Urinary bladder (tissue), 4 donors: ENCODE results near the gene SPRED2. TPM values are rescaled to one million over a fixed set of nuclear protein-coding genes. Genes with fewer than 3 reads are reported as not detected.
A peak's percentile ranks its signal among the peaks of the same experiment; 100 is the strongest.

Source experiments
- DNase-seq: peaks from one replicate; pipeline ENCODE4 v3.0.0-alpha.2; 2015; ENCODE audit errors: extremely low spot score
- H3K27ac ChIP-seq: one replicate; pipeline ENCODE4 v1.5.1; 2013; ENCODE audit warnings: low read depth, mild to moderate bottlenecking, moderate library complexity
- H3K36me3 ChIP-seq: one replicate; pipeline ENCODE4 v1.6.1; 2013; ENCODE audit warnings: mild to moderate bottlenecking, moderate library complexity; ENCODE audit not compliant: insufficient read depth
- H3K4me1 ChIP-seq: one replicate; pipeline ENCODE4 v1.6.1; 2013; ENCODE audit warnings: mild to moderate bottlenecking, moderate library complexity; ENCODE audit not compliant: insufficient read depth
- H3K4me3 ChIP-seq: one replicate; pipeline ENCODE4 v1.5.1; 2013; ENCODE audit warnings: low read depth, low read length
- WGBS: extraction: QIAGEN DNeasy Blood & Tissue Kit; methylation state at CpG from one replicate; pipeline ENCODE4 v1.1.7; 2013; 5-methylcytosine and 5-hydroxymethylcytosine counted together
- polyA plus RNA-seq: library from polyadenylated mRNA; stranded (reverse); fragments of 200-250 nt; gene quantifications from one replicate; pipeline ENCODE4 v1.2.3, GENCODE V29; 2013
- total RNA-seq: library from RNA; depleted of rRNA; stranded (reverse); fragments of >200 nt; gene quantifications from one replicate; pipeline ENCODE4 v1.2.3, GENCODE V29; 2014
- donor health status: healthy with polysubstance abuse.
- donor health status: healthy.

The SPRED2 gene
- total and polyA plus RNA-seq, 2 donors: 12.0 to 19.1 TPM

DNA sequence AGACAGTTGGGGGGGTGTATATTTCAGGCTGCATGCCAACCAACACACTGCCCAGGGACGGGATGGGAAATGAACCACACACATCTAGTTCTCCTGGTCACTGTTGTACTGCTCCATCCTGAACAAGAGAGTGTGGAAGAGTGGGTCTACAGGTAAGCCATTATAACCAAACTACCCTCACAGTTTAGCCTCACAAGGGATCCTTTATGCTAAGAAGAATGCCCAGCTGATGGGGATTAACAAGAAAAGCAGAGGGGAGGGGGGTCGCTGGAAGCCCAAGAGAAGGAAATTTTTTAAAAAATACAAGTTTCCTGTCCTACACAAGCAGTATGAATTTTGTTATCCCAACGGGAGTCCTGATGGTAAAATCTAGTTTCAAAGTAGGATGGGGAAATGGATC is 16.1 kb downstream of the SPRED2 start:
- H3K27ac ChIP-seq: no peak overlapping the region
- no peak for DNase-seq
- WGBS: 83% methylated on average over 3 of the region's 3 CpGs

DNA sequence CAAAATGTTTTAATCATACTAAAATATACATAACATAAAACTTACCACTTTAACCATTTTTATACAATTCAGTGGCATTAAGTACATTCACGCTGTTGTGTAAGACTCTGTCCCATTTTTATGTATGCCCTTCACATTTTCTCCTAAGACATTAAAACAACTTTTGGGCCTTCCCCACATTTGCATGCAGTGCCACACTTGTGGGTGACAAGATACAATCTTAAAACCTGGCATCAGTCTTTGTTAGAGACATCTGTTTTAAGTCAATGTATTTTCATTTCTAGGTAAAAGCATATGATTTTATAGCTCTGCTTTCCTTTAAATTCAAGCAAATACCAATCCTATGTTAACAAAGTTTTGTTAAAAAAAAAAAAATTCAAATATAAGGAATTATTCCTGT is 17.3 kb downstream of the SPRED2 start:
- 99% methylated on average over 1 of the region's 1 CpG for WGBS
- Histone ChIP-seq H3K4me3 (no peak overlapping the region), H3K4me1 (peaks cover 1% of the 10 kb centered on the region), H3K36me3 (no peaks in the 10 kb centered on the region), H3K27ac (no peak overlapping the region)
- DNase-seq: no peak

More for the DNA sequence above, 16.1 kb downstream of the SPRED2 start:
- H3K4me1 ChIP-seq: peaks cover 1% of the 10 kb centered on the region
- H3K4me3 ChIP-seq: no peak overlapping the region
- H3K36me3 ChIP-seq: no peaks in the 10 kb centered on the region

- Histone ChIP-seq H3K4me3 (no peak overlapping the region), H3K4me1 (peaks cover 1% of the 10 kb centered on the region), H3K36me3 (no peaks in the 10 kb centered on the region), H3K27ac (no peak overlapping the region)
- DNase-seq: no peak
- 53% methylated on average over 2 of the region's 2 CpGs for WGBS
Observed at GRCh38 chr2:65413610-65414009, 18.8 kb downstream of the SPRED2 start.

GRCh38 chr2:65413106-65413505 is 19.3 kb downstream of the SPRED2 start:
- H3K27ac ChIP-seq: no peak overlapping the region
- no peak overlapping the region for H3K4me3 ChIP-seq
- peaks cover 1% of the 10 kb centered on the region for H3K4me1 ChIP-seq
- DNase-seq: no peak
- 73% methylated on average over 2 of the region's 2 CpGs for WGBS
- no peaks in the 10 kb centered on the region for H3K36me3 ChIP-seq

- H3K4me1 ChIP-seq: peaks cover 1% of the 10 kb centered on the region
- H3K27ac ChIP-seq: no peak overlapping the region
- DNase-seq: no peak
- no peak overlapping the region for H3K4me3 ChIP-seq
- 68% methylated on average over 7 of the region's 7 CpGs for WGBS
- no peaks in the 10 kb centered on the region for H3K36me3 ChIP-seq
Observed at GRCh38 chr2:65411056-65411795, 21.2 kb downstream of the SPRED2 start.

- Histone ChIP-seq H3K36me3 (no peaks in the 10 kb centered on the region), H3K4me3 (no peak overlapping the region), H3K4me1 (no peaks in the 10 kb centered on the region), H3K27ac (no peak overlapping the region)
- DNase-seq: no peak
- WGBS: 97% methylated on average over 2 of the region's 2 CpGs
Observed at GRCh38 chr2:65409045-65409444, 23.4 kb downstream of the SPRED2 start.

DNA sequence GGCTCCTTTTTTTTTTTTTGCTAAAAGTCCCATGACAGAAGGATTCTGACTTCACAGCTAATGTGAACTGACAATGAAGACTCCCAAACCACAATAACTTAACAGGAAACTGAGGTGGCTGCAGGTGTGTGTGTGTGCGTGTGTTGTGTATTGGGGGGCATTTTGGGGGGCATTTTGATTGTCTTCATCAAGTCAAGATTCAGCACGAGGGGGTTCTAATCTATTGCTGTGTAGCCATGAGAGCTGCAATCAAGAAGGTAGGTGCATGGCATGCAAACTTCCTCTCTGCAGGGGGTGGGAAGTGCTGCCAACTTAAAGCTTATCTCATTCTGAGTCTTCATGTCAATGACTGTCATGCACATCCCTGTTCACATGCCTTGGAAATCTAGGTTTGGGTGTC is 25.2 kb downstream of the SPRED2 start:
- 84% methylated on average over 2 of the region's 2 CpGs for WGBS
- no peak for DNase-seq

GRCh38 chr2:65404988-65405697 is 27.3 kb downstream of the SPRED2 start:
- H3K4me1 ChIP-seq: no peaks in the 10 kb centered on the region
- H3K27ac ChIP-seq: no peak overlapping the region
- H3K4me3 ChIP-seq: no peak overlapping the region
- no peaks in the 10 kb centered on the region for H3K36me3 ChIP-seq
- WGBS: 82% methylated on average over 10 of the region's 10 CpGs
- no peak for DNase-seq

More for the DNA sequence above, 25.2 kb downstream of the SPRED2 start:
- H3K36me3 ChIP-seq: no peaks in the 10 kb centered on the region
- H3K4me1 ChIP-seq: no peaks in the 10 kb centered on the region
- no peak overlapping the region for H3K4me3 ChIP-seq
- no peak overlapping the region for H3K27ac ChIP-seq

GRCh38 chr2:65403529-65403915 is 28.9 kb downstream of the SPRED2 start:
- DNase-seq: no peak
- H3K4me3 ChIP-seq: no peak overlapping the region
- H3K27ac ChIP-seq: no peak overlapping the region
- no peaks in the 10 kb centered on the region for H3K36me3 ChIP-seq
- H3K4me1 ChIP-seq: no peaks in the 10 kb centered on the region
- WGBS: 68% methylated on average over 5 of the region's 5 CpGs

DNA sequence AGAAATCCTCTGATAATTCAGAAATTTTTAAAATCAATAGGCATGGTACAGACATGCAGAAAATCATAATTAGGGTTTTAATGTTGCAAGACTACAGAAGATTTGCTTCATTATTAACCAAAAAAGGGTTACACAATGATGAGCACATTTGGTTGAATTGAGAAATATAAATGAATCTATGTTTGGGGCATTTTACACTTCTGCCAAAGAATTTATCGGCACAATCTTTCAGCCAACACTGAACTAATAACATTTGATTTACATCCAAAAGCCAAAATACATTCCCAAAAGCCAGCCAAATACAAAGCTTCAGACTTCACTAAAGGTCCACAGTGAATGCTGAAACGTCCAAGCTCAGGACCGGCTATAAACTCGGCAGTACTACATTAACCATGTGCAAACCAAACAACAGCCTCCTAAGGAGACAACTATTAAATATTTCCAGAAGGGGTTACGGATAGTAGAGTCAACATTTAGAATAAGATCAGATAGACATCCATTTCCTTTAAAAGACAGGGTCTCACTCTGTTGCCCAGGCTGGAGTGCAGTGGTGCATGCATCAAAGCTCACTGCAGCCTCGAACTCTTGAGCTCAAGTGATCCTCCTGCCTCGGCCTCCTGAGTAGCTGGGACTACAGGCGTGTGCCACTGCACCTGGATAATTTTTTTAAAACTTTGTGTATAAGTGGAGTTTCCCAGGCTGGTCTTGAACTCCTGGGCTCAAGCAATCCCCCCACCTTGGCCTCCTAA is 29.4 kb downstream of the SPRED2 start:
- Histone ChIP-seq H3K4me3 (no peak overlapping the region), H3K27ac (no peak overlapping the region), H3K36me3 (no peaks in the 10 kb centered on the region), H3K4me1 (no peaks in the 10 kb centered on the region)
- no peak for DNase-seq
- WGBS: 51% methylated on average over 8 of the region's 8 CpGs

GRCh38 chr2:65402323-65402722 is 30.1 kb downstream of the SPRED2 start:
- Histone ChIP-seq H3K36me3 (no peaks in the 10 kb centered on the region), H3K4me3 (no peak overlapping the region), H3K27ac (no peak overlapping the region), H3K4me1 (no peaks in the 10 kb centered on the region)
- 85% methylated on average over 2 of the region's 2 CpGs for WGBS
- no peak for DNase-seq

GRCh38 chr2:65397122-65397521 is 35.3 kb downstream of the SPRED2 start:
- no peaks in the 10 kb centered on the region for H3K4me1 ChIP-seq
- no peaks in the 10 kb centered on the region for H3K36me3 ChIP-seq
- peak overlapping the region; percentile 63 for H3K27ac ChIP-seq
- no peak overlapping the region for H3K4me3 ChIP-seq
- WGBS: 72% methylated on average over 2 of the region's 2 CpGs
- no peak for DNase-seq

GRCh38 chr2:65396348-65397026 is 35.9 kb downstream of the SPRED2 start:
- peak overlapping the region; percentile 14 for H3K27ac ChIP-seq
- no peak overlapping the region for H3K4me3 ChIP-seq
- 61% methylated on average over 7 of the region's 7 CpGs for WGBS
- no peaks in the 10 kb centered on the region for H3K4me1 ChIP-seq
- DNase-seq: no peak
- no peaks in the 10 kb centered on the region for H3K36me3 ChIP-seq
